ENCODE measurements around the gene PSRC1.

DNA sequence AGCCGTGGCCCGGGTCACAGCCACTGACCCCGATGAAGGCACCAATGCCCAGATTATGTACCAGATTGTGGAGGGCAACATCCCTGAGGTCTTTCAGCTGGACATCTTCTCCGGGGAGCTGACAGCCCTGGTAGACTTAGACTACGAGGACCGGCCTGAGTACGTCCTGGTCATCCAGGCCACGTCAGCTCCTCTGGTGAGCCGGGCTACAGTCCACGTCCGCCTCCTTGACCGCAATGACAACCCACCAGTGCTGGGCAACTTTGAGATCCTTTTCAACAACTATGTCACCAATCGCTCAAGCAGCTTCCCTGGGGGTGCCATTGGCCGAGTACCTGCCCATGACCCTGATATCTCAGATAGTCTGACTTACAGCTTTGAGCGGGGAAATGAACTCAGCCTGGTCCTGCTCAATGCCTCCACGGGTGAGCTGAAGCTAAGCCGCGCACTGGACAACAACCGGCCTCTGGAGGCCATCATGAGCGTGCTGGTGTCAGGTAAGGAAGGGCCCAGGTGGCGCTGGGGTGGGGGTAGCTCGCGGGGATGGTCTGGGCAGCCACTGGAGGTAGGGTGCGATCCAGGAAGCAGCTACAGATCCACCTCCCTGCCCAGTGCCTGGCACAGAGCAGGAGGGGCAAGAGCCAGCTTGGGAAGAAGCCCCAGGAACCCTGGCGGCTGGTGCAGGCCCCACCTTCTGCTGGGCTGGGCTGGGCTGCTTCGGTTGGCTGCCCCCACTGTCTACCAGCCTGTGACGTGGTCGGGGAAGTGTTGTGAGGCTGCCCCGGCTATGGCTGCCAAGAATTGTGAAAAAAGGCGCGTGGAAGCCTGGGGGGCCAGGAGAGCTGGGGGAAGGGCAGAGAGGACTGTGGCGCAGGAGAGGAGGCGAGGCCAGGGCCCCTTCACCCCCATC lies 29.8 kb downstream of the PSRC1 start:
- TF ChIP-seq FOXM1 (IDR thresholded peaks at IDR 0.05; ENCODE audit: borderline replicate concordance) = no peak
- TF ChIP-seq LEF1 (IDR thresholded peaks at IDR 0.05; ENCODE audit: borderline replicate concordance) = no peak
- TF ChIP-seq FOXK2 (IDR thresholded peaks at IDR 0.05) = no peak
- TF ChIP-seq SUZ12 (IDR thresholded peaks at IDR 0.05) = no peak
- TF ChIP-seq SP1 (IDR thresholded peaks at IDR 0.05) = no peak

Data from HEK293T (cell line).